Adrenal gland (tissue), 12 donors: ENCODE measurements around the gene OGFRL1. TPM values are rescaled to one million over a fixed set of nuclear protein-coding genes. Genes with fewer than 3 reads are reported as not detected.

Experiments used
- DNase-seq, 7 donors: peaks; one replicate each; pipeline ENCODE4 v3.0.0-alpha.2; 2019 to 2020
- H3K27ac ChIP-seq, 5 donors: fragments of 200-600 bp; sonication (generic) in 4 of 5; 1 replicate in 3 of 5; 2 replicates in 2 of 5; pipeline versions ENCODE4 v1.5.1 to v1.8.0; 2016 to 2020; ENCODE audit warnings: mild to moderate bottlenecking in 1 of 5
- H3K27me3 ChIP-seq: fragments of 200-600 bp; 2 replicates; pipeline ENCODE4 v1.8.0; 2021
- H3K36me3 ChIP-seq, 2 donors: fragments of 200-600 bp; replicated peaks in 1 of 2; 1 replicate in 1 of 2; 2 replicates in 1 of 2; pipeline versions ENCODE4 v1.5.1 to v1.8.0; 2018 to 2022
- H3K4me1 ChIP-seq, 2 donors: fragments of 200-600 bp; replicated peaks in 1 of 2; 1 replicate in 1 of 2; 2 replicates in 1 of 2; pipeline versions ENCODE4 v1.5.1 to v1.8.0; 2018 to 2021
- H3K4me3 ChIP-seq, 4 donors: fragments of 200-600 bp; sonication (generic) in 3 of 4; one replicate each; pipeline ENCODE4 v1.5.1; 2016 to 2018
- H3K9me3 ChIP-seq, 3 donors: fragments of 200-600 bp; sonication (generic) in 1 of 3; replicated peaks in 1 of 3; 1 replicate in 2 of 3; 2 replicates in 1 of 3; pipeline versions ENCODE4 v1.5.1 to v1.8.0; 2016 to 2021
- CTCF ChIP-seq, 6 experiments: fragments of 450-650 bp in 4 of 6; fragments of 200-600 bp in 2 of 6; sonication (generic) in 1 of 6; IDR thresholded peaks; 1 replicate in 5 of 6; 2 replicates in 1 of 6; pipeline versions ENCODE4 v1.5.1 to v1.8.0; 2016 to 2021; ENCODE audit warnings: antibody characterized with exemption in 6 of 6, mild to moderate bottlenecking in 2 of 6, moderate library complexity in 1 of 6
- POLR2A ChIP-seq, 2 donors: fragments of 450-650 bp; IDR thresholded peaks; one replicate each; pipeline ENCODE4 v1.6.1; 2017; ENCODE audit warnings: antibody characterized with exemption in 2 of 2, mild to moderate bottlenecking in 2 of 2, moderate library complexity in 1 of 2
- WGBS, 4 donors: extraction: QIAGEN DNeasy Blood & Tissue Kit in 2 of 4; methylation state at CpG; one replicate each; pipeline versions ENCODE4 v1.1.5 to v1.1.7; 2013 to 2017; 5-methylcytosine and 5-hydroxymethylcytosine counted together
- intact Hi-C, 2 donors: fragments of 100-400 bp; cut with DNase I; formaldehyde crosslinking; loops; one replicate each; pipeline versions ENCODE4 v1.14.1 to v1.15.0; 2022 to 2023
- polyA plus RNA-seq, 3 donors: library from polyadenylated mRNA; stranded (reverse); fragments of 200-250 nt in 2 of 3; fragments of 350-450 nt in 1 of 3; fragmentation: Illumina TruSeq in 1 of 3; extraction: RNeasy Lipid Tissue Mini Kit (QIAGEN cat#74804) in 1 of 3; gene quantifications; one replicate each; pipeline ENCODE4 v1.2.3, GENCODE V29; 2013 to 2014
- total RNA-seq, 9 donors: library from RNA; depleted of rRNA in 4 of 9; stranded (reverse); fragments of >200 nt in 4 of 9; fragments of 120-200 nt in 1 of 9; fragmentation: NEBNext Ultra II Directional in 1 of 9; extraction: Animal tissue kit (Norgen Biotek cat#: 25700) in 1 of 9; gene quantifications; one replicate each; pipeline versions ENCODE4 v1.1.0 to v1.2.4, GENCODE V29; 2013 to 2023
- donor health status: healthy with polysubstance abuse.
- donor health status: Bipolar disorder and iron deficiency.
- donor health status: DM: yes; HTN: yes; CAD: no.
- donor health status: DM: no; HTN: no; CAD: no.
- donor health status: DM: no; HTN: no; CAD: no.
- donor health status: DM: yes; HTN: yes; CAD: no.

Gene OGFRL1
- total and polyA plus RNA-seq, 12 donors = 5.3 to 33.4 (median 13.8) TPM

- H3K4me1 ChIP-seq = peaks cover 20 to 26% of the 10 kb centered on the region in 2 donors
- intact Hi-C loops = no loop called here
- peak overlapping the region; percentile 42 to 95 (median 90) for H3K27ac ChIP-seq
- peak overlapping the region in 1 of 4 donors; percentile 21 for H3K4me3 ChIP-seq
- no peaks in the 10 kb centered on the region for H3K9me3 ChIP-seq
- WGBS, 4 donors = 44 to 55% (median 52%) methylated on average over 7 of the region's 7 CpGs
- no peaks in the 10 kb centered on the region for H3K27me3 ChIP-seq
- DNase-seq = peak; percentile 48 to 75 (median 58)
- TF ChIP-seq CTCF (IDR thresholded peaks at IDR 0.05) (no peak), POLR2A (IDR thresholded peaks at IDR 0.05) (peak in 1 of 2 donors; percentile 50)
- no peaks in the 10 kb centered on the region for H3K36me3 ChIP-seq
Observed at GRCh38 chr6:71287038-71287437, 1.6 kb upstream of the OGFRL1 start.

- no peak for DNase-seq
- intact Hi-C loops = no loop called here
- Histone ChIP-seq H3K9me3 (no peaks in the 10 kb centered on the region), H3K4me1 (peaks cover 20 to 26% of the 10 kb centered on the region in 2 donors), H3K36me3 (no peaks in the 10 kb centered on the region), H3K4me3 (peak overlapping the region in 2 of 4 donors; percentile 94 to 95), H3K27me3 (no peaks in the 10 kb centered on the region), H3K27ac (peak overlapping the region; percentile 52 to 95 (median 90))
- 3 to 5% (median 4%) methylated on average over 5 of the region's 5 CpGs for WGBS, 4 donors
- TF ChIP-seq POLR2A (IDR thresholded peaks at IDR 0.05) = no peak
- no peak for TF ChIP-seq CTCF (IDR thresholded peaks at IDR 0.05)
Observed at GRCh38 chr6:71287926-71288227, 734 bp upstream of the OGFRL1 start.

- H3K4me3 ChIP-seq = peak overlapping the region; percentile 26 to 95 (median 78)
- intact Hi-C loops = no loop called here
- no peaks in the 10 kb centered on the region for H3K27me3 ChIP-seq
- TF ChIP-seq CTCF (IDR thresholded peaks at IDR 0.05) = no peak
- no peak for TF ChIP-seq POLR2A (IDR thresholded peaks at IDR 0.05)
- peaks cover 20 to 26% of the 10 kb centered on the region in 2 donors for H3K4me1 ChIP-seq
- peak overlapping the region in 4 of 5 donors; percentile 88 to 95 (median 92) for H3K27ac ChIP-seq
- H3K9me3 ChIP-seq = no peaks in the 10 kb centered on the region
- WGBS, 4 donors = 3 to 15% (median 9%) methylated on average over 13 to 57 of the region's 57 CpGs
- peak in 6 of 7 donors; percentile 13 to 39 (median 24) for DNase-seq
- no peaks in the 10 kb centered on the region for H3K36me3 ChIP-seq
Observed at GRCh38 chr6:71289039-71289801, 609 bp downstream of the OGFRL1 start.

GRCh38 chr6:71289802-71290175 is 1.2 kb downstream of the OGFRL1 start:
- 76 to 85% (median 84%) methylated on average over 5 of the region's 5 CpGs for WGBS, 4 donors

More at GRCh38 chr6:71289802-71290175, 1.2 kb downstream of the OGFRL1 start:
- Histone ChIP-seq H3K4me3 (peak overlapping the region in 2 of 4 donors; percentile 94 to 95), H3K27me3 (no peaks in the 10 kb centered on the region), H3K27ac (peak overlapping the region in 2 of 5 donors; percentile 56 to 95), H3K4me1 (peaks cover 20 to 26% of the 10 kb centered on the region in 2 donors), H3K36me3 (no peaks in the 10 kb centered on the region), H3K9me3 (no peaks in the 10 kb centered on the region)
- DNase-seq = no peak
- intact Hi-C loops = no loop called here
- TF ChIP-seq POLR2A (IDR thresholded peaks at IDR 0.05) = no peak
- no peak for TF ChIP-seq CTCF (IDR thresholded peaks at IDR 0.05)
